ENCODE data around the gene DLG2.

DLG2 gene

GRCh38 chr11:84969103-84969502 is 658.0 kb downstream of the DLG2 start:
- no peak overlapping the region for H3K4me3 ChIP-seq (ENCODE audit: low read depth, low read length)
- in situ Hi-C loops (cut with HindIII; ENCODE audit: low sequenced_read_pairs) = no loop called here
- TF ChIP-seq CTCF (IDR thresholded peaks at IDR 0.05; ENCODE audit: low read depth, low read length) = no peak
- peak; percentile 49 for DNase-seq (ENCODE audit: low read depth, low spot score)

GRCh38 chr11:84965484-84965883 is 661.7 kb downstream of the DLG2 start:
- no peak overlapping the region for H3K4me3 ChIP-seq (ENCODE audit: low read depth, low read length)
- DNase-seq (ENCODE audit: low read depth, low spot score) = no peak
- in situ Hi-C loops (cut with HindIII; ENCODE audit: low sequenced_read_pairs) = no loop called here
- TF ChIP-seq CTCF (IDR thresholded peaks at IDR 0.05; ENCODE audit: low read depth, low read length) = no peak

DNA sequence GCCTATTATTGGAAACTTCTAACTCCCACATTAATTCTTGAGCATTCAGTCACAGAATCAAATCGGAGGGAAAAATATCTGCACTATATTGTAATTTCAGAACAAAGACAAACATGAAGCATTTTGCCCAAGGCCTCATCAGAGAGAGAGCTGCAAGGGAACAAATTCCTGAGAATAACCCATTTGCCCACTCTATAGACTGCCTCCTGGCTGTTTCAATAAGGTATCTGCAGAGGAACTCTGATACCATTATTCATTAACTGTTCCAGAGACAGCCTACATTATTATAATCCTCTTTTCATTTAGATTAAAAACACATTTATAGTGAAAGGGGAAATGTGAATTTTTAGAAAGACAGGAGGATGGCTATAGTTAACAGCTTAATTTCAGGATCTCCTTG is 663.9 kb downstream of the DLG2 start:
- no peak for TF ChIP-seq CTCF (IDR thresholded peaks at IDR 0.05; ENCODE audit: low read depth, low read length)
- no peak overlapping the region for H3K4me3 ChIP-seq (ENCODE audit: low read depth, low read length)
- no peak for DNase-seq (ENCODE audit: low read depth, low spot score)
- in situ Hi-C loops (cut with HindIII; ENCODE audit: low sequenced_read_pairs) = no loop called here

GRCh38 chr11:84962018-84962417 is 665.1 kb downstream of the DLG2 start:
- no peak for DNase-seq (ENCODE audit: low read depth, low spot score)
- in situ Hi-C loops (cut with HindIII; ENCODE audit: low sequenced_read_pairs) = no loop called here
- H3K4me3 ChIP-seq (ENCODE audit: low read depth, low read length) = no peak overlapping the region
- no peak for TF ChIP-seq CTCF (IDR thresholded peaks at IDR 0.05; ENCODE audit: low read depth, low read length)

DNA sequence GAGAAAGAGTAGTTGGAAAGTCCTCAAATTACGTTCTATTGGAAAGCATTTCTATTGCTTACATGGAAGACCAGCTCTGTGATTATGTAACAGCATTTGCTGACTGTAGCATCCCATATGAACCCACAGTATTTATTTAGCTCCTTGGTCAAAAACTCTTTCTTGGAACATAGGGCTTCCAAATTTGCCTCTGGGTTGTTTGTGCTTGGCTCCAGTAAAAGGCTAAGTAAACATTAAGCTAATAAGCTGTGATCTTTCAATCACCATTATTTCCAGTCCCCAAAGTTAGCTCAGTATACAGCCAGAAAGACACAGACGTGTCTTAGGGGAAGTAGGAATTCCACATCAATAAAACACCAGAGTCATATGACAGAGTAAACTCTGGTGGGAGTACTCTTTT is 668.8 kb downstream of the DLG2 start:
- no peak for TF ChIP-seq CTCF (IDR thresholded peaks at IDR 0.05; ENCODE audit: low read depth, low read length)
- in situ Hi-C loops (cut with HindIII; ENCODE audit: low sequenced_read_pairs) = no loop called here
- no peak overlapping the region for H3K4me3 ChIP-seq (ENCODE audit: low read depth, low read length)
- no peak for DNase-seq (ENCODE audit: low read depth, low spot score)

- H3K4me3 ChIP-seq (ENCODE audit: low read depth, low read length) = no peak overlapping the region
- no peak for DNase-seq (ENCODE audit: low read depth, low spot score)
- no peak for TF ChIP-seq CTCF (IDR thresholded peaks at IDR 0.05; ENCODE audit: low read depth, low read length)
- in situ Hi-C loops (cut with HindIII; ENCODE audit: low sequenced_read_pairs) = no loop called here
Measured at GRCh38 chr11:84950569-84951270, 676.4 kb downstream of the DLG2 start.

Measured in astrocyte of the spinal cord (primary cell).